ENCODE results near the gene FKBP15. TPM values are rescaled to one million over a fixed set of nuclear protein-coding genes. Genes with fewer than 3 reads are reported as not detected.

FKBP15 gene
- total RNA-seq, 1 donor from 2014 or later, result 49.1 TPM

- no peak overlapping the region for H3K27ac Mint-ChIP-seq
- POLR2A ChIA-PET, result no interaction called here
- peaks cover 86% of the 10 kb centered on the region for H3K36me3 Mint-ChIP-seq (ENCODE audit: low read depth)
- H3K4me3 Mint-ChIP-seq, result no peak overlapping the region
- no peak for TF ChIP-seq CTCF (IDR thresholded peaks at IDR 0.05)
- H3K27me3 Mint-ChIP-seq, result no peaks in the 10 kb centered on the region
- DNase-seq (no peak), ATAC-seq (ENCODE audit: low read depth) (no peak)
- H3K9me3 Mint-ChIP-seq, result no peaks in the 10 kb centered on the region
- CTCF ChIA-PET, result no interaction called here
- intact Hi-C loops (cut with micrococcal nuclease), result no loop called here
- no peaks in the 10 kb centered on the region for H3K4me1 Mint-ChIP-seq
Observed at GRCh38 chr9:113199683-113200329, 21.3 kb downstream of the FKBP15 start.

GRCh38 chr9:113192455-113192854 lies 28.6 kb downstream of the FKBP15 start:
- Mint-ChIP-seq H3K9me3 (no peaks in the 10 kb centered on the region), H3K4me3 (no peak overlapping the region), H3K4me1 (no peaks in the 10 kb centered on the region), H3K36me3 (ENCODE audit: low read depth) (peaks cover 74% of the 10 kb centered on the region), H3K27me3 (no peaks in the 10 kb centered on the region), H3K27ac (no peak overlapping the region)
- no peak for TF ChIP-seq CTCF (IDR thresholded peaks at IDR 0.05)
- ATAC-seq (ENCODE audit: low read depth), result no peak
- ChIA-PET CTCF (no interaction called here), POLR2A (no interaction called here)
- intact Hi-C loops (cut with micrococcal nuclease), result no loop called here
- DNase-seq, result no peak

- no peaks in the 10 kb centered on the region for H3K27me3 Mint-ChIP-seq
- CTCF ChIA-PET, result no interaction called here
- TF ChIP-seq CTCF (IDR thresholded peaks at IDR 0.05), result no peak
- no peaks in the 10 kb centered on the region for H3K9me3 Mint-ChIP-seq
- no peak for DNase-seq
- intact Hi-C loops (cut with micrococcal nuclease), result no loop called here
- H3K4me3 Mint-ChIP-seq, result no peak overlapping the region
- H3K36me3 Mint-ChIP-seq (ENCODE audit: low read depth), result peaks cover 86% of the 10 kb centered on the region
- no peak overlapping the region for H3K27ac Mint-ChIP-seq
- ATAC-seq (ENCODE audit: low read depth), result no peak
- no peaks in the 10 kb centered on the region for H3K4me1 Mint-ChIP-seq
- POLR2A ChIA-PET, result no interaction called here
Observed at GRCh38 chr9:113187929-113188595, 33.0 kb downstream of the FKBP15 start.

DNA sequence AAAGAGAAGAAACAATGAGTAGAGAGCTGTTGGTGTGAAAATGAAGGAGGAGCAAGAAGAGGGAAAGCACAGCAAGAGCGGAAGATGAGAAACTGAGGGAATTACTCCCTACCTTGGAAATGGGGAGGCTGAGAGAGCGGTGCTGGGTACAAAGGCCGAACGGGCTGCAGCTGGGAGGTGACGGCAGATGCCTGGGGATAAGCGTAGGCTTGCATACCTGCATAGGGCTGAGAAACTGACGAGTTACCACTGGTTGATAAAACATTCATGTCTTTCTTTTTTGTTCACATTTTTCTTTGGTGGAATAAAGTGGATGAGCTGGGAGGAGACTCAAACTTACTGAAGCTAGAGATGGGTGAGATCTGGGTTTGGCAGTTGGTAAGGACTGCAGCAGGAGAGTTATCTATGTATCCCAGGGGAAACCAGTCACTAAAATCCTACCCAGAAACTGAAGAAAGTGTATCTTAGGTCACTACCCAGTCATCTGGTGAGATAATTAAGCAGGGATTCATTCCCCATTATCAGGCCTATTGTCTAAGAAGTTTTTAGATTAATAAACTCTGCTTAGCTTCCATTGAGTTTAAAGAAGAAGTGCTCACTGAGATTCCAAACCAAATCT lies 34.8 kb downstream of the FKBP15 start:
- ChIA-PET POLR2A (no interaction called here), CTCF (no interaction called here)
- Mint-ChIP-seq H3K36me3 (ENCODE audit: low read depth) (peaks cover 89% of the 10 kb centered on the region), H3K4me3 (no peak overlapping the region), H3K9me3 (no peaks in the 10 kb centered on the region), H3K4me1 (no peaks in the 10 kb centered on the region), H3K27me3 (no peaks in the 10 kb centered on the region), H3K27ac (no peak overlapping the region)
- no peak for DNase-seq
- no peak for TF ChIP-seq CTCF (IDR thresholded peaks at IDR 0.05)
- intact Hi-C loops (cut with micrococcal nuclease), result no loop called here
- ATAC-seq (ENCODE audit: low read depth), result no peak

GRCh38 chr9:113185271-113185670 lies 35.8 kb downstream of the FKBP15 start:
- Mint-ChIP-seq H3K36me3 (ENCODE audit: low read depth) (peaks cover 90% of the 10 kb centered on the region), H3K27me3 (no peaks in the 10 kb centered on the region), H3K27ac (no peak overlapping the region), H3K4me3 (no peak overlapping the region), H3K4me1 (no peaks in the 10 kb centered on the region), H3K9me3 (no peaks in the 10 kb centered on the region)
- no peak for DNase-seq
- intact Hi-C loops (cut with micrococcal nuclease), result no loop called here
- TF ChIP-seq CTCF (IDR thresholded peaks at IDR 0.05), result no peak
- ChIA-PET CTCF (no interaction called here), POLR2A (interaction anchor here (0.6 kb wide), 1 partner anchor 47 kb away, joined by 4 read pairs; no protein-coding TSS in a partner anchor)
- ATAC-seq (ENCODE audit: low read depth), result no peak
